B cell (primary cell): Measurements from ENCODE around the gene CGB3. TPM values are rescaled to one million over a fixed set of nuclear protein-coding genes. Genes with fewer than 3 reads are reported as not detected.

Experiments used
- ATAC-seq: fragments of 200-7000 bp; cut with Tn5 transposase; one replicate; pipeline ENCODE4 v1.10.0; 2021; ENCODE audit warnings: low read depth, mild to moderate bottlenecking, moderate number of reproducible peaks, moderate library complexity
- CTCF ChIA-PET: fragments of 350-600 bp; sonication (Branson Sonifier 250); formaldehyde crosslinking; loops from one replicate; lab custom pipeline; 2021; ENCODE audit warnings: antibody characterized with exemption, inconsistent platforms; lab: Charles Lee
- POLR2A ChIA-PET: fragments of 350-600 bp; sonication (Branson Sonifier 250); formaldehyde crosslinking; loops from one replicate; lab custom pipeline; 2021; ENCODE audit warnings: antibody characterized with exemption; lab: Charles Lee
- DNase-seq: peaks from one replicate; pipeline ENCODE4 v3.0.0; 2013
- H2AFZ ChIP-seq: 2 replicates; pipeline ENCODE4 v1.6.1; 2012; ENCODE audit warnings: mild to moderate bottlenecking, low read depth, low read length; ENCODE audit not compliant: insufficient read depth, poor library complexity, severe bottlenecking
- H3K27ac ChIP-seq, 2 donors: 1 replicate in 1 of 2; 2 replicates in 1 of 2; pipeline ENCODE4 v1.5.1; 2012 to 2013; ENCODE audit warnings: low read length in 2 of 2, mild to moderate bottlenecking in 2 of 2, moderate library complexity in 1 of 2
- H3K27me3 ChIP-seq, 4 experiments: fragments of 200-600 bp in 1 of 4; sonication (generic) in 1 of 4; replicated peaks in 1 of 4; 1 replicate in 2 of 4; 2 replicates in 2 of 4; pipeline versions ENCODE4 v1.6.1 to v1.7.0; 2013 to 2016; ENCODE audit warnings: low read length in 3 of 4, mild to moderate bottlenecking in 2 of 4, mixed read lengths in 1 of 4, moderate library complexity in 1 of 4; ENCODE audit not compliant: insufficient read depth in 4 of 4, control insufficient read depth in 3 of 4; ENCODE audit errors: control extremely low read depth in 1 of 4
- H3K36me3 ChIP-seq, 2 experiments: replicated peaks in 1 of 2; 1 replicate in 1 of 2; 2 replicates in 1 of 2; pipeline versions ENCODE4 v1.6.1 to v1.7.1; 2013; ENCODE audit warnings: low read length in 1 of 2; ENCODE audit not compliant: insufficient read depth in 2 of 2, control insufficient read depth in 1 of 2; ENCODE audit errors: control extremely low read depth in 1 of 2, extremely low read depth in 1 of 2
- H3K4me1 ChIP-seq, 2 donors: fragments of 200-600 bp in 1 of 2; sonication (generic) in 1 of 2; 1 replicate in 1 of 2; 2 replicates in 1 of 2; pipeline versions ENCODE4 v1.5.1 to v1.6.1; 2013 to 2017; ENCODE audit warnings: low read length in 2 of 2; ENCODE audit not compliant: control insufficient read depth in 2 of 2, insufficient read depth in 2 of 2
- H3K4me2 ChIP-seq: replicated peaks from 2 replicates; pipeline ENCODE3; 2012; ENCODE audit warnings: mild to moderate bottlenecking, low read depth, low read length; ENCODE audit not compliant: poor library complexity, severe bottlenecking
- H3K4me3 ChIP-seq, 5 experiments: fragments of 200-600 bp in 1 of 5; sonication (generic) in 1 of 5; 1 replicate in 3 of 5; 2 replicates in 2 of 5; pipeline versions ENCODE4 v1.5.1 to v1.7.0; 2011 to 2016; ENCODE audit warnings: low read length in 4 of 5, mild to moderate bottlenecking in 4 of 5, low read depth in 2 of 5, control low read depth in 1 of 5, moderate library complexity in 1 of 5; ENCODE audit not compliant: insufficient read depth in 1 of 5; ENCODE audit errors: control extremely low read depth in 1 of 5, extremely low read depth in 1 of 5
- H3K79me2 ChIP-seq: fragments of 200-600 bp; sonication (generic); one replicate; pipeline ENCODE4 v1.6.0; 2016; ENCODE audit warnings: low read length; ENCODE audit not compliant: control insufficient read depth, insufficient read depth
- H3K9ac ChIP-seq: fragments of 200-600 bp; sonication (generic); 2 replicates; pipeline ENCODE4 v1.6.1; 2017; ENCODE audit warnings: mild to moderate bottlenecking, low read length, moderate library complexity
- H3K9me3 ChIP-seq, 3 donors: one replicate each; pipeline versions ENCODE4 v1.6.1 to v1.7.1; 2013; ENCODE audit warnings: low read length in 2 of 3; ENCODE audit not compliant: control insufficient read depth in 2 of 3, insufficient read depth in 1 of 3; ENCODE audit errors: control extremely low read depth in 1 of 3
- H4K20me1 ChIP-seq: 2 replicates; pipeline ENCODE4 v1.6.0; 2012; ENCODE audit warnings: mild to moderate bottlenecking, low read length; ENCODE audit not compliant: insufficient read depth, control insufficient read depth, poor library complexity, severe bottlenecking
- H3K27ac Mint-ChIP-seq: one replicate; pipeline ENCODE4 v1.8.0; 2021; ENCODE audit warnings: mixed read lengths
- H3K27me3 Mint-ChIP-seq: one replicate; pipeline ENCODE4 v1.8.0; 2021; ENCODE audit warnings: mixed read lengths
- H3K4me1 Mint-ChIP-seq: one replicate; pipeline ENCODE4 v1.8.0; 2021; ENCODE audit warnings: mixed read lengths
- H3K4me3 Mint-ChIP-seq: one replicate; pipeline ENCODE4 v1.8.0; 2021; ENCODE audit warnings: mixed read lengths
- H3K9me3 Mint-ChIP-seq: one replicate; pipeline ENCODE4 v1.8.0; 2022; ENCODE audit warnings: mixed read lengths; ENCODE audit not compliant: insufficient read depth
- EZH2 ChIP-seq: IDR thresholded peaks from 2 replicates; pipeline ENCODE4 v1.6.1; 2012; ENCODE audit warnings: borderline replicate concordance, low read depth, mild to moderate bottlenecking, moderate library complexity, low read length; ENCODE audit not compliant: insufficient read depth, poor library complexity, severe bottlenecking
- WGBS: methylation state at CpG from one replicate; pipeline ENCODE4 v1.1.5; 2013; ENCODE audit warnings: missing lambda C conversion rate; ENCODE audit not compliant: insufficient coverage; 5-methylcytosine and 5-hydroxymethylcytosine counted together
- intact Hi-C: fragments of 100-400 bp; cut with micrococcal nuclease; formaldehyde crosslinking; loops from one replicate; pipeline ENCODE4 v1.10.0; 2022
- polyA plus RNA-seq: library from polyadenylated mRNA; depleted of rRNA; stranded (reverse); fragments of >200 nt; gene quantifications from 2 replicates; pipeline ENCODE4 v1.2.3, GENCODE V29; 2012
- total RNA-seq, 2 donors: library from RNA; stranded (reverse); fragments of 120-200 nt in 1 of 2; gene quantifications; 1 replicate in 1 of 2; 2 replicates in 1 of 2; pipeline versions ENCODE4 v1.2.3 to v1.2.4, GENCODE V29; 2013 to 2022
- TF ChIP-seq, protein P1 (sequence below): fragments of 200-600 bp; IDR thresholded peaks from one replicate; pipeline ENCODE4 v1.8.0; 2022; ENCODE audit warnings: antibody characterized with exemption, mild to moderate bottlenecking

Gene CGB3
- total and polyA plus RNA-seq, 2 donors (not counting 1 experiment from before 2014, with no cell fraction given) = not detected

DNA sequence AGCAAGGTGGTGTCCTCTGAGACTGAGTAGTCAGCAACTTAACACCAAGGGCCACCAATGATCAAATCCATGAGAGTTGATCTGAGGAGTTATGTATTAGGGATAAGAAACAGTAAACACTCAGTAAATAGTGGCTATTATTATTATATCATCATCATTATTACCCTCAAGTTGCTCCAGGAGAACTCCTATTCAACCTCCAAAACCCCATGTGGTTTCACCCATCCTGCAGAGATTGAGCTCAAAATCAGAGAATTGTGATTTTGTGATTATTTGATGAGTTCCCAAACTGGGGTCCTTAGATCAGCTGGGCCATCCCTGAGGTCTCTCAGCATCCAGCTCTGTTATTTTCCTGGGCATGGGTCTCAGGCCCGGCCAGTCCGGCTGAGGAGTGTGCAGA lies 36.9 kb upstream of the CGB3 start:
- TF ChIP-seq, protein P1, sequence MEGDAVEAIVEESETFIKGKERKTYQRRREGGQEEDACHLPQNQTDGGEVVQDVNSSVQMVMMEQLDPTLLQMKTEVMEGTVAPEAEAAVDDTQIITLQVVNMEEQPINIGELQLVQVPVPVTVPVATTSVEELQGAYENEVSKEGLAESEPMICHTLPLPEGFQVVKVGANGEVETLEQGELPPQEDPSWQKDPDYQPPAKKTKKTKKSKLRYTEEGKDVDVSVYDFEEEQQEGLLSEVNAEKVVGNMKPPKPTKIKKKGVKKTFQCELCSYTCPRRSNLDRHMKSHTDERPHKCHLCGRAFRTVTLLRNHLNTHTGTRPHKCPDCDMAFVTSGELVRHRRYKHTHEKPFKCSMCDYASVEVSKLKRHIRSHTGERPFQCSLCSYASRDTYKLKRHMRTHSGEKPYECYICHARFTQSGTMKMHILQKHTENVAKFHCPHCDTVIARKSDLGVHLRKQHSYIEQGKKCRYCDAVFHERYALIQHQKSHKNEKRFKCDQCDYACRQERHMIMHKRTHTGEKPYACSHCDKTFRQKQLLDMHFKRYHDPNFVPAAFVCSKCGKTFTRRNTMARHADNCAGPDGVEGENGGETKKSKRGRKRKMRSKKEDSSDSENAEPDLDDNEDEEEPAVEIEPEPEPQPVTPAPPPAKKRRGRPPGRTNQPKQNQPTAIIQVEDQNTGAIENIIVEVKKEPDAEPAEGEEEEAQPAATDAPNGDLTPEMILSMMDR = no peak
- TF ChIP-seq EZH2 = no peak
- Histone ChIP-seq H3K9ac (no peak overlapping the region), H3K27ac (no peak overlapping the region), H4K20me1 (no peaks in the 10 kb centered on the region), H3K36me3 (no peaks in the 10 kb centered on the region), H3K4me2 (no peak overlapping the region), H3K4me1 (peaks cover 21 to 22% of the 10 kb centered on the region in 2 donors), H2AFZ (no peak overlapping the region), H3K4me3 (no peak overlapping the region), H3K9me3 (peaks cover 0 to 27% (median 0%) of the 10 kb centered on the region in 3 donors), H3K27me3 (peaks cover 0 to 68% (median 30%) of the 10 kb centered on the region in 4 experiments), H3K79me2 (no peaks in the 10 kb centered on the region)
- DNase-seq (no peak), ATAC-seq (no peak)
- Mint-ChIP-seq H3K27me3 (peaks cover 36% of the 10 kb centered on the region), H3K27ac (peak overlapping the region; percentile 23), H3K4me3 (no peak overlapping the region), H3K9me3 (no peaks in the 10 kb centered on the region), H3K4me1 (peaks cover 20% of the 10 kb centered on the region)
- WGBS = 100% methylated on average over 2 of the region's 2 CpGs
- CTCF ChIA-PET = interaction anchor here (0.5 to 0.9 kb wide), 5 partner anchors 19 to 656 kb away, joined by 3 to 5 read pairs (median 3); no protein-coding TSS in a partner anchor
- POLR2A ChIA-PET = no interaction called here
- intact Hi-C loops = no loop called here

DNA sequence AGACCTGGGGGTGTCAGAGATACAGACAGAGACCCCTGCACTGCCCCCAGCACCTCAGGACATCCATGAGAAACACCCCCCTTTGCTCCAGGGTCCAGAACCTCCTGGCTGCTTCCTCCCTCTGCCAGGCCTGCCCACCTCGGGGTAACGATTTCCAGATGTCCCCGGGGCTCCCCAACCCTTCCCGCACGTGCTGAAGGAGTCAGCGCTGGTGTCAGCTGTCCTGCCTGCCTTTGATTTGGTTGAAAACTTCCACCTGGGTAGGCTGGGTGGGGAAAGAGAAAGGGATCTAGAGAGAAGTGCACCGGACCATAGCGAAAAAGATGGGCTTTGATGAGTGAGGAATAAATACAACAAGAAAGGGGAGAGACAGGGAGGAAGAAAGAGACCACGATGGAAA lies 34.9 kb upstream of the CGB3 start:
- H3K79me2 ChIP-seq = no peaks in the 10 kb centered on the region

More for the DNA sequence above, 34.9 kb upstream of the CGB3 start:
- Histone ChIP-seq H2AFZ (no peak overlapping the region), H3K27ac (no peak overlapping the region), H3K36me3 (no peaks in the 10 kb centered on the region), H3K9ac (no peak overlapping the region), H3K4me2 (no peak overlapping the region), H3K4me3 (no peak overlapping the region), H4K20me1 (no peaks in the 10 kb centered on the region), H3K4me1 (peaks cover 17 to 28% of the 10 kb centered on the region in 2 donors), H3K9me3 (peaks cover 0 to 27% (median 0%) of the 10 kb centered on the region in 3 donors), H3K27me3 (peaks cover 0 to 65% (median 25%) of the 10 kb centered on the region in 4 experiments)
- Mint-ChIP-seq H3K4me3 (peak overlapping the region; percentile 29), H3K27me3 (peaks cover 28% of the 10 kb centered on the region), H3K4me1 (peaks cover 22% of the 10 kb centered on the region), H3K9me3 (no peaks in the 10 kb centered on the region), H3K27ac (no peak overlapping the region)
- ATAC-seq = no peak
- DNase-seq = no peak
- 70% methylated on average over 9 of the region's 9 CpGs for WGBS
- ChIA-PET CTCF (interaction anchor here (1.5 kb wide), 1 partner anchor 12 kb away, joined by 5 read pairs; no protein-coding TSS in a partner anchor), POLR2A (interaction anchor here (0.6 kb wide), 1 partner anchor 54 kb away, joined by 3 read pairs; no protein-coding TSS in a partner anchor)
- TF ChIP-seq, protein P1 = no peak
- no peak for TF ChIP-seq EZH2
- intact Hi-C loops = no loop called here
